ENCODE measurements around the gene BFSP2.

Gene BFSP2

DNA sequence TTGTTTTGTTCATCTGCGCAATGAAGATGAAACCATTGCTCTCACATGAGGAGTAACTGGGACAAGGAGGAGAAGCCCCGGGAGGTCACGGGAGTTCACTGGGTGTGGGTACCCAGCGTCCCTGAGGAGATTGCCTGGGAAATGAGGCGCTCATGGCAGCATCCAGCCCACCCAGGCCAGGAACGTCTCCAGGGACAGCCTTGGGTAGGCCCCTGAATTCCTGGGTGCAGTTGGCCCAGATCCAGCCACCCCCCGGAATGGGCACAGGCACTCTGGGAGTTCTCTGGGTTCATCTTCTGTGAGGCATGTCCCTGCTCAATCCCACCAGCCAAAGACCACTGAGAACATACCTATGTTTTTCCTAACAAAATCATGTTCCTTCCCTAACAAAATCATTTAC is 18.5 kb downstream of the BFSP2 start:
- DNase-seq (ENCODE audit: low read depth in 2 of 2) = no peak

DNA sequence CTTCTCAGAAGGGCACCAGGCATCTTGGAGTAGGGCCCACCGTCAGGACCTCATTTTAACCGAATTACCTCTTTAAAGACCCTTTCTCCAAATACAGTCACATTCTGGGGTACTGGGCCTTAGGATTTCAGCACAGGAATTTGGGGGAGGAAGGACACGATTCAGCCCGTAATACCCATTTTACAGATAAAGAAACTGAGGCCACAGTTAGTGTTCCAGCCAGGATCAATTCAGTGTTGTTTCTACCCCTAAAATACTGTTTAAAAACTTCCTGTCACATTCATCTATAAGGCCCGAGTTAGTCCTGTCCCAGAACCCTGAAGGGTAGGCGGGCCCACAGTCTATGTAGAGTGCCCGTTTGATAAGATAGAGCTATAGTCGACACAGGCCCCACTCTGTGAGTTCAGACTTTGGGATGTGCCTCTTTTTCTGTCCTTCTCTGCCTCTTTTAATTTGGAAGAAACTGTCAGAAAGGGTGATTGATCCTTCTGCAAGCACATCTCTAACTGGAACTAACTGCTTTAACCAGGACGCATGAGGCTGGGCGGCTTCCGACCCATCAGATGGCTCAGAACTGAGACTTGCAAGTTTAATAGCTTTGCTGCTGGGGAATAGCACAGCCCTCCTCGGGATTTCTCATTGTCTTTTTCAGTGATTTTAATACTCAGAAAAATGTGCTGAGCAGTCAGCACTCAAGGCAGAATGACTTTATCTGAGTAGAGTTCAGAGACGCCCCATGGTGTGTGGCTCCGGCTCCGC is 19.5 kb downstream of the BFSP2 start:
- no peak for DNase-seq (ENCODE audit: low read depth in 2 of 2)

DNA sequence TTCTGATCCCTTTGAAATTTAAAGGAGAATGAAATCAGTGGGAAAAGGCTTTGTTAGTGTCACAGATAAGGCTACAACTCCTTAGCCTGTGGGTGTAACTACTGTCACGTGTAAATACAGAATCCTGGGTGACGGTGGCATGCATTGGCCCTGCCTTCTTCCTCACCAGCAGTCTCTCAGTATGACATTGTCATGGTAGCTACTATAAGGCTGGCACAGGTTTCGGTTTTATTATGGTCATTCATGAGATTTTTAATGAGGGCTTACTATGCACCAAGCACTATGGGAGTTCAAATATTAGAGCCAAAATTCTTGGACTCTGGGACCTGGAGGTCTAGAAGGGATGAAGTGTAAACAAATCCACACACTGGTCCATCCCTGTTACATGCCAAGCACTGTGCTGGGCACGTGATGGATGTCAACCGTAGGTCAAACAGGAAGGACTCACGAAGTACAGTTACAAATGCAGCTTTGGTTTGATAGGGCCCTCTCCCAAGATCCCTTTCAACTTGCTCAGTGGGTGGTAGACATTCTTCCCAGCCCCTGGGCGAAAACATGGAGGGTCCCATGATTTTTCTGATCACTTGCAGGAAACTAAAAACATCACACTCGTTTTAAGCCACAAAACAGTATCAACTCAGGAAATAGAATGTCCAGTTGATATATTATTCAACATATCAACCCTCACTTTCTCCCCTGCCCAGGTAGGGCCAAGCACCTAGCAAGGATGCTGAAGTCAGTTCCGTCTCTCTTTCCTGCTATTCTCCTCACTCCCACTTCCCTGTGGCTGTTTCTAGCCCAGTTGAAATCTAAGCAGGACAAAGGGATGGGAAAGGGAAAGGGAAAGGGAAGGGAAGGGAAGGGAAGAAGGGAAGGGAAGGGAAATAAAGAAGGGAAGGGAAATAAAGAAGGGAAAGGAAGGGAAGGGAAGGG is 25.3 kb downstream of the BFSP2 start:
- no peak for DNase-seq (ENCODE audit: low read depth in 2 of 2)

DNA sequence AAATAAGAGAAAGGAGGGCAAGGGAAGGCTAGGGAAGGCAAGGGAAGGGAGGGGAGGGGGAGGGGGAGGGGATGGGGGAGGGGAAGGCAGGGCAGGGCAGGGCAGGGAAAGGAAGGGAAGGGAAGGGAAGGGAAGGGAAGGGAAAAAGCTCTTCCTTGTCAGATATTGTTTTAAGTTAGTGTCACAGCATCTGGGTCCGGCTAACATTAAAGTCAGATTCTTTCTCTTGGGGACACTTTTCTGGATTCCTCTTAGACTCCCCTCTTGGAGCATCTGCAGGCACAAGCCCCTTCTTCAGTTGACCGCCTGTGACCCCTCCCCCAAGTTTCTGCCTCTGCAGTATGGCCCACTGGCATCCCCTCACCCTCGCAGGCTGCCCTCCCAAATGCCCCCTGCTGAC is 26.0 kb downstream of the BFSP2 start:
- DNase-seq (ENCODE audit: low read depth in 2 of 2) = no peak

DNA sequence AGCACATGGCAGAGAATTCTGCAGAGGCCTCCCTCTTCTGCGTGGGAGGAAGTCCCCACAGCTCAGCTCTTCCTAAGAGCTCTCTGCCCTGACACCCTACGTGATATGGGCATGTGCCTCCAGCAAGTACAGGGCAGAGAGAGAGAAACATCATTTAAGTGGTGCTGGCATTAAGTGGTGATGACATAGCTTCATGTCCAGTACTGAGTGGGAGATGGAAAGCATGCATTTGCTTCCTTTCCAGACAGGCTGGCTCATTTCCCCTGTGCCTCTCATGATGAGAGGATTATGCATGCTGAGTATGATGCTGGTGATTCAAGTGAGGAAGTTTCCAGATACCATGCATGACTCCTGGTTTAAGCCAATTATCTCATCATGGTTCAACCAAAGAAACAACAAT is 26.9 kb downstream of the BFSP2 start:
- DNase-seq (ENCODE audit: low read depth in 2 of 2) = no peak

DNA sequence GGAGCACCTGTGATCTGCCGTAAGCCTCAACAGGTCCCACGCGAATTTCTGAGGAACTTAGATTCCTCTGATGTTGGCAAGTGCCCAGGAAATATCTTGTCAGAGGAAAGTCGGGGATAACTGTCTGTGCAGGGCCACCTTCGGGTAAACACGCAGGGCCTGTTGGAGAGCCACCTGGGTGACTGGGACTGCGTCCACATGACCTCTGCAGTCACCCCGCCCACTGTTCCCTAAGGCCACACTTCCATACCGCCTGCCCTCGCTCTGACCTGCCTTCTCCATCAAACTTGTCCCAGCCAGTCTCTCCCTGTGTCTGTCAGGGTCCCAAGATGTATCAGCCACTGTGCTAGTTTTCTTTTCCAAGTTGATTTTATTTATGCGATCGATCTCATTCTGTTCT is 28.7 kb downstream of the BFSP2 start:
- no peak for DNase-seq (ENCODE audit: low read depth in 2 of 2)

DNA sequence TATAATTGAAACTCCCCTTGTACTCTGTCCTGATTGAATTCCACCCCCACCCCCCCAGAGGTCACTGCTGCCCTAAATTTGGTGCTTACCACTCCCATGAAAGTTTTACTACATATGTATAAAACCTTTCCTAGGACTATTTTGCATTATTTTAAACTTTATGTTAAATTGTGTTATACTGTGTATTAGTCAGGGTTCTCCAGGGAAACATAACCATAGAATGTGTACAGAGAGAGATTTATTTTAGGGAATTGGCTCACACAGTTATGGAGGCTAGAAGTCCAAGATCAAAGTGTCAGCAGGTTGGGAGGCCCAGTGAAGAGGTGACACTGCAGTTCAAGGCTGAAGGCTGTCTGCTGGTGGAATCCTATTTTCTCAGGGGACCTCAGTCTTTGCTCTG is 29.2 kb downstream of the BFSP2 start:
- no peak for DNase-seq (ENCODE audit: low read depth in 2 of 2)

DNA sequence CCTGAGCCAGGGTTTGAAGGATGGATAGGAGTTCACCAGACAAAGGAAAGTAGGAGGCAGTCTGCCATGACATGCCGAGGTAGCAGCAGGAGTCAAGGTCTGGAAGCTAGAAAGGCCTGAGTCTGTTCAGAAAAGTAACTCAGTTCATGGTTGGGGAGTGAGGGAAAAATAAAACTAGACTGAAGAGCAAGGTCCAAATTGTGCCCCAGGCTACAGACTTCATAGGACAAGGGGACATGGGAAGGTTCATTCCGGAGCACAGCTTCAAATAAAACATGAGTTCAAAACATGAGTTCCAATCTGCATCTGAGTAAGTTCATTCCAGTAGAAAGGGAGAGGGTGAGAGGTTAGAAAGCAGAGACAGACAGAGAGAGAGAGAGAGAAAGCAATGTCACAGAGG is 39.7 kb downstream of the BFSP2 start:
- DNase-seq (ENCODE audit: low read depth in 2 of 2) = no peak

DNA sequence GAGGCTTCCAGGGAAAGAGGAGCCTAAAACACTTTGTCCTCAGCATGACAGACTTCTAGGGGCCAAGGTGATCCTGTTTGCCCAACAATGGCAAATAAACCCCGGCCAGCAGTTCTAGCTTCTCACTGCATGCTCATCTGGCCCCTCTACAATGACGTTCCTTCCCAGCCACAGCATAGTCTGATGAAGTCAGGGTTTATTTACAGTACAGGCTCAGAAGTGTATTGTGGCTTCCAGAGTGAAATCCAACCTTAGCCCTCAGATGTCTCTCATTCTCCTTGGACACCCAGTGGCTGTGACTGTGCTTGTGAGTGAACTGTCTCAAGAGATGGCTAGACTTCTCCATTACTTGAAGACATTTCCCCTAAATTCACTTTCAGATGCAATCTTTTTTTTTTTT is 40.8 kb downstream of the BFSP2 start:
- DNase-seq (ENCODE audit: low read depth in 2 of 2) = no peak

DNA sequence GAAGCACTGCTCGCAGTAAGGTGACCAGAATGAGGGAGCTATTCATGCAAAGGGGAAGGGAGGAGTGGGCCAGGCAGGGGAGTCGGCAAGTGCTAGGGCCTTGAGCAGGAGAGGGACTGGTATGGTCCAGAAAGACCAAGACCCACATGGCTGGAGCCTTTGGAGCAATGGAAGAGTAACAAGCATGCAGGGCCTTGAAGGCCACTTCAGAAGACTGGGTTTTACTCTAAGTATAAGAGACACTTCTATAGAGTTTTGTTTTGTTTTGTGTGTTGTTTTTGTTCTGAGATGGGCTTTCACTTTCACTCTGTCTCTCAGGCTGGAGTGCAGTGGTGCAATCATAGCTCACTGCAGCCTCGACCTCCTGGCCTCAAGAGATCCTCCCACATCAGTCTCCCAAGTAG is 42.0 kb downstream of the BFSP2 start:
- DNase-seq (ENCODE audit: low read depth in 2 of 2) = no peak

DNA sequence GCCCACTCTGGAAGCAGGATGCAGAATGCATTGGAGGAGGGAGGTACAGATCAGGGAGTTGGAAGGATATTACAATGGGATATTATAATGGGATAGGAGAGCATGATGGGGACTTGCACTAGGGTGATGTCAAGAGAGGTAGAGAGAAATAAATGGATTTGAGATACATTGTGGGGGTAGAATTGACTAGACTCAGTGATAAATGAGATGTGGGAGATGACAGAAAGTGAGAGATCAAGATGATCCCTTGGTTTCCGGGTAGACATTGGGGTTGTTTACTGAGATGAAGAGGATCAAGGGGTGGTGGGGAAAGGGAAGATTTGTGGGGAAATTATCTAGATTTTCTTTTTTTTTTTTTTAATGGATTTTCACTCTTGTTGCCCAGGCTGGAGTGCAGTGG is 42.7 kb downstream of the BFSP2 start:
- DNase-seq (ENCODE audit: low read depth in 2 of 2) = no peak

DNA sequence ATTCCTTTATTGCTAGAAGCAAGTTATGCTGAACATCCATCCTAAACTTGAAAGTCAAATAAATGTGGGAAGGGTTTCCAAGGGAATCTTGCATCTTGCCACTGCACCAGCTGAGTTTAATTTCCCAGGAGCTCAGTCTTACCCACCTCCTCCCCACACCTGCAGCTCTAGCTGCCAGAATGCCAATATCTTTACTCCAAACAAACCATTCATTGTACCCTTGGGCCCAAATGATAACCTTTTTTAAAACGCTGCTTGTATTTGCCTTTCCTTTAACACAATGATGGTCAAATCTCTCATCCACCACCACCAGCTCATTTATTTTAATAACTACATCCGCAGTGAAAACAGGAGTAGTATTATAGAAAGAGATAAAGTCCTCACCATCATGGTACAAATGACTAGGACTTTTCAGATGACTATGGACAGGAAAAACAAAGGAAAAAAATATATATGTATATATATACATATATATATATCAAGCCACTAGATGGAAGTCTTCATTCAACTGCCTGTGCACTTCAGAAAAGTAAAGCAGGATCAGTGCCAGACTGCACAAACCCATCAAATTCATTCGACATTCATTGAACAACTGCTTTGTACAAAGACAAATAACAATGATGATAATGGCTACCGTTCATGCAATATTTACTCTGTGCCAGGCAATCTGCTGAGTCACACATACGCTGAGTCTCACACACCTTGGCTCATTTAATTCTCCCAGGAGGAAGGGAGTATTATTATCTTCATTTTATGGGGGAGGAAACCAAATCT is 44.0 kb downstream of the BFSP2 start:
- no peak for DNase-seq (ENCODE audit: low read depth in 2 of 2)

DNA sequence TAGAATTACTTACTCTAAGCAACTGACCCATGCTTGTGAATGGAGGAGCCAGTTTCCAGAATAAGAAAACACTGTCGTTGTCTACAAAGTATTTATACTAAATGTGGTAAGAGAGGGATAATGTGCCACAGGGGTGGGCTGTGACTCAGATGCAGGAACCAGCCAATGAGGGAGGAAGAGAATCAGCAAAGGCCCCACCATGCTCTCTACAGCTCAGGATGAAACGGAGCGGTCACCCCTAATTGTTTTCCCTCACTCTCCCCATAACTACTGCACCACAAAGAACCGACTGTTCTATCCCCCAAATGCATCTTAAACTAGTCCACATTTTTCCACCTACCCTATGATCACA is 44.5 kb downstream of the BFSP2 start:
- no peak for DNase-seq (ENCODE audit: low read depth in 2 of 2)

DNA sequence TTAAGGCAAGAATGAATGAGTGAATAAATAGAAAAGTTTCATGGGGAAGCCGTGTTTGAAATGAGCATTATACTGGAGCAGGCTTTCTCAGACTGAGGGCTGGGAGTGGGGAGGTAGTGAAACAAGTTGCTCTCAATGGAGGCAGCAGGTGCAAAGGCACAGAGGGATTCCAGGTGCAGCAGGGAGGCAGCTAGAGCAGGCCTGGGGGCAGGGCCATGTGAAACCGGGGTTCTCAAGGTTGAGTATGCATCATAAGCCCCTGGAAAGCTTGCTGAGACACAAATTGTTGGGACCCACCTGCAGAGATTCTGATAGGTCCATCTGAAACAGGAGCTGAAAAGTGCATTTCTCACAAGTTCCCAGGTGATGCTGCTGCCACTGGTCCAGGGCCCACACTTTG is 45.3 kb downstream of the BFSP2 start:
- no peak for DNase-seq (ENCODE audit: low read depth in 2 of 2)

DNA sequence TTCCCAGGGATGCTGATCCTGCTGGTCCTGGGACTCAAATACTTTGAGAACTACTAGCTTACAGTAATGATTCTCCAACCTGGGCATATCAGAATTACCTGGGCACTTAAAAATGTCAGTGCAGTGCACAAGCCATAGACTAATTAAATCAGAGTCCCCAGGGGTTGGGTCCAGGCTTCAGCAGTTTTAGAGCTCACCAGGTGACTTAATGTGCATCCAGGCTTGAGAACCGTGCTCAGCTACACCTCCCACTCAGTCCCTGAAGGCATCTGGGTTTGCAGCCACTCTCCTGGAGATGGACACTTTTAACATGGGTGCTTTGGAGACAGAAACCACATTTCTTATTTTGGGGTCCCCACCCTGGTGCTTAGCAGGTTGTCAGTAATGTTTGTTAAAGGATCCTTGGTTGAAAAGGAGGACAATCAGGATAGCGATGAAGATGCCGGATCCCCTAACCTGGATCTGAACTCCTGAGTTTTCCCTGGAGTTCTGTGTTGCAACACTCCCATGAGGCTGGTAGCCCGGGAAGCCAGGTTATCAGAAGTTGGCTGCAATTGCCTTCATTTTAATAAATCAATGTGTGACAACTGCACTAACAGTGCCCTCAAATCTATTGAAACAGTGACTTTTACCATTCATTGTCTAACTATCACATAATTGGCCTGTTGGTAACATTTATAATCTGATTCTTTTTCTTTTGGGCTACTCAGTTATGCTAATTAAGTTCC is 48.1 kb downstream of the BFSP2 start:
- no peak for DNase-seq (ENCODE audit: low read depth in 2 of 2)

DNA sequence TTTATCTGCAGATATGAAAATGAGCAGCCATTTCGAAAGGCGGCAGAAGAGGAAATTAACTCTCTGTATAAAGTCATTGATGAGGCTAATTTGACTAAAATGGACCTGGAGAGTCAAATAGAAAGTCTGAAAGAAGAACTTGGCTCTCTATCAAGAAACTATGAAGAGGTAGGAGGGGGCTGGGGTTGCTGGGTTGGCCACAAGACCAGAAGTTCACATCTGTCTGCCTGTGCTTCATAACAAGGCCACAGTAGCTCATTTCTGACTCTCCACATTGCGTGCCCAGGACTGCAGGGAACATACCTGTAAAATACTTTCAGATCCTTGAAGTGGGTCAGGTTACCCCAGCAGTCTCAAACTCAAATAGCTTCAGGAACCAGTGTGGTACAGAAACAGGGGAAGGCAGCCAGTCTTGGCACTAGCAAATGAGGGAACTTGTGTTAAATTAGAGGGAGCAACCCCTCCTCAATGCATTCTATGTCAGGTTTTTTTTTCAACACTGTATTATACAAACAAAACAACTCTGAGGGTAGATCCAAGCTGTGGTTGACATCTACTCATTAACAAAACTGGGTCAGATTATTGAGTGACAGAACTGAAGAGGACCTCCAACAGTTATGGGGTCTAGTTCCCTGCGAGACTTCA is 48.7 kb downstream of the BFSP2 start:
- DNase-seq (ENCODE audit: low read depth in 2 of 2) = peak; percentile 4 to 38

DNA sequence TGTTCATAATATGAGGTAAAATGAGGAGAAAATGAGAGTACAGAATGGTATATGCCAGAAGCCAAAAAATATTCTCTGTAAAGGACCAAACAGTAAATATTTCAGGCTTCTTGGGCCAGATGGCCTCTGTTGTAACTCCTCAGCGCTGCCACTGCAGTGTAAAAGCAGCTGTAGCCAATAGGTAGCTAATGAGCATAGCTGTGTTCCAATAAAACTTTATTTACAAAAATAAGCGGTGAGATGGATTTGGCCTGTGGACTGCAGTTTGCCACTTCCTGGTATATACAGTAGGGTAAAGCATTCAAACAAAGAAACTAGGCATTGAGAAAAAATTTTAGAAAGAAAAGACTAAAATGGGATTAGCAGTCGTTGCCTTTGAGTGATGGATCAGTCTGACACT is 51.5 kb downstream of the BFSP2 start:
- DNase-seq (ENCODE audit: low read depth in 2 of 2) = no peak

DNA sequence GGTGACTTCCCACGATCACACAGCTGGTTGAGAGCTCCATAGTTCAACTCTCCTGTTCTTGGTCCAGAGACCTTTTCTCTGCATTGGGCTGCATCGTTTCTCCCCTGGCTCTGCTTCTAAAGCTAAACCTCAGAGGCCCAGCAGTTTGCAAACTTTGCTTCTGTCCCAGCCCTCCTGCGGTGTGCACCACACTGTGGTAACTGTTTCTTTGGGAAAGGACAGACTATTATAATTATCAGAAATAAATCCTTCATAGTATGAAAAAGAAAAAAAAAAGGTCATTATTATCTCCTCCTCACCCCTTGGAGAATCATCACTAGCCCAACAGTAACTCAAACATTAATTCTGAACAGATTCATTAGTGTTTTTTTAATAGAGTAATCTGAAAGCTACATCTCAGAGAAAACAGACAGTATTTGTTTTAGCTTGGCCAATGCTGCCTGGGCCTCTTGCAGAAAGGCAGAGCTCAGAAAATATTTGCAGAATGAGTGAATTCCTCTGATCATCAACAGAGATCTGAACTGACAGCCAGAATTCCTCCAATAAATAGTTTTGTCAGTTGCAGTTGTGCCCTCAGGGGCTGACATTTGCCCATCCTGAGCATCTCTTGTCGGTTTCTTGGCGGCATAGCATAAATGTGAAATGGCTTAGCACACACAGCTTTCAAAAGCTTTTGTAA is 52.9 kb downstream of the BFSP2 start:
- no peak for DNase-seq (ENCODE audit: low read depth in 2 of 2)

DNA sequence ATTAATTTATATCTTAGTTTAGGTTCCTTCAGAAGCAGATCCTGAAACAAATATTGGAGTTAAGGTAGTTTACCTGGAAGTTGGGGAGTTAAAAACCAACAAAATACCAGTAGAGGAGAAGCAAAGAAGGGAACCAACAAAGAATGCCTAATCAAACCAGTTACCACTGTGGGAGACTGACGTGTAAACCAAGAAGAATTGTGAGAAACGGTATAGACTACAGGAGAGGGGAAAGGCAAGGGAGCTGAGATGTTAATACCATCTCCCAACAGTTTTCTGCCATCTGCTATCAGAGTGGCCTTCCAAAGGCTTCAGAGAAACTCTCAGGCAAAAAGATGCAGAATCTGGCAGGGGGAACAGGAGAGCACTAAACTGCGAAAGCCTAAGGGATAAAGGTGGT is 53.5 kb downstream of the BFSP2 start:
- DNase-seq (ENCODE audit: low read depth in 2 of 2) = no peak

DNA sequence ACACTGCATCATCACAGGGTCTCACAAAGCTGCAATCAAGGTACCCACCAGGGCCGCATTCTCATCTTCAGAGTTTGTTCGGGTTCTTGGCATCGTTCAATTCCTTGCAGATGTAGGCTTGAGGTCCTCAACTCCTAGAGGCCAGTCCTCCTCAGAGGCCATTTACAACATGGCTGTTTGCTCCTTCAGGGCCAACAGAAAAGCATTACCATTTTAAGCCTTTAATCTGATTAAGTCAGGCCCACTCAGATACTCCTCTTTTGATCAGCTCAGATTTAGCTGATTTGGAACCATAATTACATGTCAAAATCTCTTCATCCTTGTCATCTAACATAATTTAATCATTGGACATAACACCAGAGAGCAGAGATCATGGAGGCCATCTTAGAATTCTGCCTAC is 55.4 kb downstream of the BFSP2 start:
- no peak for DNase-seq (ENCODE audit: low read depth in 2 of 2)

DNA sequence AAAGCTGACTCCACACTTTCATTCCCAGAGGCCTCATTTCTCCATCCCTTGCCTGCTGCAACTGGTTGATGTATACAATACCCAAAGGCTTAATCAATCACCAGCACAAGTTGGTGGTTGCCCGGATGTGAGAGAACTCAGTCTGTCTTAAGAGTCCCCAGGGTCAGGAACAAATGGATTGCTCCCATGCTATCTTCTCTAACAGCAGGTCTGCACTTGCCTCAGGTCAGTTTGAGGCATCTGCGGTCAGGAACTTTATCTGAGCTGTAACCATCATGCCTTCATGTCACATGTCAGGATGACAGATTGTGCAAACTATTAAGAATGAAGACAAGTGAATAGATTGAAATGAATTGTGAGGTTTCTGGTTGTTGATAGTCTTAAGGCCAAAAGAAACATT is 56.1 kb downstream of the BFSP2 start:
- DNase-seq (ENCODE audit: low read depth in 2 of 2) = no peak
